GM10847 (cell line): ENCODE data around the gene ZNF277.

Experiments used
- POLR2A ChIP-seq: IDR thresholded peaks from 2 replicates; pipeline ENCODE4 v1.6.1; 2011; ENCODE audit not compliant: insufficient read length; ENCODE audit errors: extremely low read depth

The ZNF277 gene

DNA sequence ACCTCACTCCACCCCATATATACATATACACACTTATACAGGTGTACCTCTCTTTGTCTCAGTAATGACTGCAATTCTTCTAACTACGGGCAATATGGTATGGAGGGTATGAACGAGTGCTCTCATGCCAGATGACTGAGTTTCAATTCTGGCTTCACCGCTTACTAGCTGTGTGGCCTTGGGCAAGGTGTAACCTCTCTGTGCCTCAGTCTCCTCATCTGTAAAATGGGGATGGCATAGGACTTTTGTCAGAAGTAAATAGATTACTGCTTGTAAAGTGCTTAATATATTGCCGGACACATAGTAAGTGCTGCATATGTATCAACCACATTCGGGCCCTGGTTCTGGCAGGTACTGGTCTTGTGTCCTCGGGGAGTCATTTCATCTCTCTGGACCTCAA lies 183.7 kb downstream of the ZNF277 start:
- no peak for TF ChIP-seq POLR2A
